HG03280 (cell line): ENCODE measurements around the gene DYNLRB1.
A peak's percentile ranks its signal among the peaks of the same experiment; 100 is the strongest.

ENCODE experiments used
- ATAC-seq: cut with Tn5 transposase; IDR thresholded peaks from one replicate; pipeline ENCODE4 v1.9.1; 2021; ENCODE audit warnings: mild to moderate bottlenecking, moderate library complexity; ENCODE audit not compliant: unreplicated experiment

The DYNLRB1 gene

GRCh38 chr20:34575756-34576155, 59.5 kb downstream of the DYNLRB1 start:
- ATAC-seq: no peak

- no peak for ATAC-seq
Measured at GRCh38 chr20:34577061-34577460, 60.8 kb downstream of the DYNLRB1 start.

GRCh38 chr20:34578025-34578424, 61.8 kb downstream of the DYNLRB1 start:
- no peak for ATAC-seq

GRCh38 chr20:34578521-34578920, 62.3 kb downstream of the DYNLRB1 start:
- no peak for ATAC-seq

- no peak for ATAC-seq
Measured at GRCh38 chr20:34579191-34579978, 63.2 kb downstream of the DYNLRB1 start.

GRCh38 chr20:34579979-34580940, 64.0 kb downstream of the DYNLRB1 start:
- ATAC-seq: peak; percentile 70

- ATAC-seq: no peak
Measured at GRCh38 chr20:34581341-34582184, 65.3 kb downstream of the DYNLRB1 start.

GRCh38 chr20:34582221-34582620, 66.0 kb downstream of the DYNLRB1 start:
- ATAC-seq: no peak

GRCh38 chr20:34582911-34583310, 66.7 kb downstream of the DYNLRB1 start:
- ATAC-seq: no peak

- no peak for ATAC-seq
Measured at GRCh38 chr20:34583544-34583943, 67.3 kb downstream of the DYNLRB1 start.

GRCh38 chr20:34585019-34585418, 68.8 kb downstream of the DYNLRB1 start:
- no peak for ATAC-seq

- ATAC-seq: no peak
Measured at GRCh38 chr20:34586488-34587163, 70.4 kb downstream of the DYNLRB1 start.
